ENCODE results near the gene SPTAN1.

- TF ChIP-seq, protein P1, sequence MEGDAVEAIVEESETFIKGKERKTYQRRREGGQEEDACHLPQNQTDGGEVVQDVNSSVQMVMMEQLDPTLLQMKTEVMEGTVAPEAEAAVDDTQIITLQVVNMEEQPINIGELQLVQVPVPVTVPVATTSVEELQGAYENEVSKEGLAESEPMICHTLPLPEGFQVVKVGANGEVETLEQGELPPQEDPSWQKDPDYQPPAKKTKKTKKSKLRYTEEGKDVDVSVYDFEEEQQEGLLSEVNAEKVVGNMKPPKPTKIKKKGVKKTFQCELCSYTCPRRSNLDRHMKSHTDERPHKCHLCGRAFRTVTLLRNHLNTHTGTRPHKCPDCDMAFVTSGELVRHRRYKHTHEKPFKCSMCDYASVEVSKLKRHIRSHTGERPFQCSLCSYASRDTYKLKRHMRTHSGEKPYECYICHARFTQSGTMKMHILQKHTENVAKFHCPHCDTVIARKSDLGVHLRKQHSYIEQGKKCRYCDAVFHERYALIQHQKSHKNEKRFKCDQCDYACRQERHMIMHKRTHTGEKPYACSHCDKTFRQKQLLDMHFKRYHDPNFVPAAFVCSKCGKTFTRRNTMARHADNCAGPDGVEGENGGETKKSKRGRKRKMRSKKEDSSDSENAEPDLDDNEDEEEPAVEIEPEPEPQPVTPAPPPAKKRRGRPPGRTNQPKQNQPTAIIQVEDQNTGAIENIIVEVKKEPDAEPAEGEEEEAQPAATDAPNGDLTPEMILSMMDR (IDR thresholded peaks at IDR 0.05): no peak
- TF ChIP-seq POLR2A (IDR thresholded peaks at IDR 0.05): no peak
These were observed 2.9 kb downstream of the SPTAN1 start for GRCh38 chr9:128555180-128555721.

Measured in right lobe of liver (tissue), 4 donors.